Upper lobe of right lung (tissue), 1 donor: ENCODE measurements around the gene CNTN4. TPM values are rescaled to one million over a fixed set of nuclear protein-coding genes. Genes with fewer than 3 reads are reported as not detected.

Experiments
- ATAC-seq: fragments of 200-7000 bp; cut with Tn5 transposase; one replicate; pipeline ENCODE4 v1.9.1; 2020; ENCODE audit warnings: mild to moderate bottlenecking, moderate library complexity
- DNase-seq: peaks from one replicate; pipeline ENCODE4 v3.0.0-alpha.2; 2020
- H3K27ac ChIP-seq: fragments of 200-600 bp; one replicate; pipeline ENCODE4 v1.8.0; 2022
- H3K27me3 ChIP-seq: fragments of 200-600 bp; one replicate; pipeline ENCODE4 v1.8.0; 2022; ENCODE audit warnings: mild to moderate bottlenecking
- H3K36me3 ChIP-seq: fragments of 200-600 bp; one replicate; pipeline ENCODE4 v1.8.0; 2022
- H3K4me1 ChIP-seq: fragments of 200-600 bp; one replicate; pipeline ENCODE4 v1.8.0; 2022
- H3K4me3 ChIP-seq: fragments of 200-600 bp; one replicate; pipeline ENCODE4 v1.8.0; 2022; ENCODE audit warnings: mild to moderate bottlenecking
- H3K9me3 ChIP-seq: fragments of 200-600 bp; one replicate; pipeline ENCODE4 v1.8.0; 2022
- CTCF ChIP-seq: fragments of 200-600 bp; IDR thresholded peaks from one replicate; pipeline ENCODE4 v1.8.0; 2022; ENCODE audit warnings: antibody characterized with exemption
- intact Hi-C: fragments of 100-400 bp; cut with DNase I; formaldehyde crosslinking; loops from one replicate; pipeline ENCODE4 v1.11.0; 2022
- total RNA-seq: library from RNA; stranded (reverse); fragmentation: NEBNext Ultra II Directional; extraction: Animal tissue kit (Norgen Biotek cat#: 25700); gene quantifications from one replicate; pipeline ENCODE4 v1.2.1, GENCODE V29; 2021
- donor health status: DM: no; HTN: yes; CAD: no; lungs with severe emphysema.

The CNTN4 gene
- total RNA-seq, 1 donor from 2014 or later = 11.3 TPM

DNA sequence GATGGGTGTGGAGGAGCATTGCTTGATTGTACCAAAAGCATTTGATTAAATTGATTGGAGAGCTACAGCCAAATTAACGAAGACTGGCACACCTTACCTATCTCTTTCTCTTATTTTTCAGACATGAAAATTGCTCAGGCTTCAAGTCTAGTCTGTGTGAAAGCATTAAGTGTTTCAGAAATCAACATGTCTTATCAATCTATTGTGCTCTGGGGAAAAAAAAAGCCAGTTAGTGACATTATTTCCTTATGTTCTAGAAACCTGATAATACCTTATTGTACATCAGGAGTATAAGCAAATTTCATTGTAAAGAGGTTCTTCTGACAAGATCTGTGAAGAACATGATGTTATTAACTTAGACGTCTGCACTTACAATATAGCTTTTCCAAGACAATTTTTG lies 546.3 kb downstream of the CNTN4 start:
- no peaks in the 10 kb centered on the region for H3K27me3 ChIP-seq
- H3K4me1 ChIP-seq = no peaks in the 10 kb centered on the region
- H3K4me3 ChIP-seq = no peak overlapping the region
- no peak for TF ChIP-seq CTCF
- intact Hi-C loops = no loop called here
- DNase-seq (no peak), ATAC-seq (no peak)
- no peaks in the 10 kb centered on the region for H3K9me3 ChIP-seq
- H3K36me3 ChIP-seq = no peaks in the 10 kb centered on the region
- H3K27ac ChIP-seq = no peak overlapping the region

DNA sequence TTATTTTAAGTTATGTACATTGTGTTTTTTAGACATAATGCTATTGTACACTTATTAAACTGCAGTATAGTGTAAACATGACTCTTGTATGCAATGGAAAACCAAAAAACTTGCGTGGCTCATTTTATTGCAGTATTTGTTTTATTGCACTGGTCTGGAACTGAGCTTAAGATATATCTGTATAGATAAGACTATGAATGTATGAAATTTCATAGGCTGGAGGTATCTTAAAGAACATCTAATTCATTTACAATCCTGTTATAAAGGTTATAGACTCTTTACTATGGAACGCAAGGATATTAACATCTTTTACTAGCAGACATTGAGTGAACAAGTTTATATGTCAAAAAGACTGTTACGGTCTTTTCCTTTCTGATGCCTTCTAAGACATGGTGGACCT lies 552.1 kb downstream of the CNTN4 start:
- Histone ChIP-seq H3K4me1 (no peaks in the 10 kb centered on the region), H3K36me3 (no peaks in the 10 kb centered on the region), H3K27ac (no peak overlapping the region), H3K9me3 (no peaks in the 10 kb centered on the region), H3K4me3 (no peak overlapping the region), H3K27me3 (no peaks in the 10 kb centered on the region)
- no peak for TF ChIP-seq CTCF
- no peak for DNase-seq
- intact Hi-C loops = no loop called here
- ATAC-seq = no peak

DNA sequence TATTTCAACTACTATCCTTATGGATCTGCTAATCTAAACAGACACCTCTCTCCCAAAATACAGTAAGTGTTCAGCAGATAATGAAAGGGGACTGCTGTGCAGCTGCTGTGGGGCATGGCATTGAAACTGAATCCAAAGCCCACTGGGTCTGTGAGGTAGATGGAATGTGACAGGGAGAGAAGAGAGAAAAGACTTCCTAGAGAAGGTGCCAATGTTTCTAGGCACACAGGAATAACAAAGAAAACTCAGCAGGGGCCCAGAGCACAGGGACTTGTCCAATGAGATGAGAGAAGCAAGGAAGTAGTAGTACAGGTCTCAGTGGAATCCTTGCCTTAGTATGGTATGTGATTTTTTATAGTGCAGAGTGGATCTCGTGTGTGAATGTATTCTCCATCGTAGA lies 553.7 kb downstream of the CNTN4 start:
- Histone ChIP-seq H3K27ac (no peak overlapping the region), H3K27me3 (no peaks in the 10 kb centered on the region), H3K36me3 (no peaks in the 10 kb centered on the region), H3K4me3 (no peak overlapping the region), H3K9me3 (no peaks in the 10 kb centered on the region), H3K4me1 (no peaks in the 10 kb centered on the region)
- DNase-seq (no peak), ATAC-seq (no peak)
- no peak for TF ChIP-seq CTCF
- intact Hi-C loops = no loop called here

- no peaks in the 10 kb centered on the region for H3K36me3 ChIP-seq
- no peaks in the 10 kb centered on the region for H3K9me3 ChIP-seq
- H3K27me3 ChIP-seq = no peaks in the 10 kb centered on the region
- H3K4me3 ChIP-seq = no peak overlapping the region
- no peak for DNase-seq
- H3K27ac ChIP-seq = no peak overlapping the region
- no peaks in the 10 kb centered on the region for H3K4me1 ChIP-seq
- no peak for TF ChIP-seq CTCF
- ATAC-seq = no peak
- intact Hi-C loops = no loop called here
Observed at GRCh38 chr3:2653706-2654105, 555.0 kb downstream of the CNTN4 start.

DNA sequence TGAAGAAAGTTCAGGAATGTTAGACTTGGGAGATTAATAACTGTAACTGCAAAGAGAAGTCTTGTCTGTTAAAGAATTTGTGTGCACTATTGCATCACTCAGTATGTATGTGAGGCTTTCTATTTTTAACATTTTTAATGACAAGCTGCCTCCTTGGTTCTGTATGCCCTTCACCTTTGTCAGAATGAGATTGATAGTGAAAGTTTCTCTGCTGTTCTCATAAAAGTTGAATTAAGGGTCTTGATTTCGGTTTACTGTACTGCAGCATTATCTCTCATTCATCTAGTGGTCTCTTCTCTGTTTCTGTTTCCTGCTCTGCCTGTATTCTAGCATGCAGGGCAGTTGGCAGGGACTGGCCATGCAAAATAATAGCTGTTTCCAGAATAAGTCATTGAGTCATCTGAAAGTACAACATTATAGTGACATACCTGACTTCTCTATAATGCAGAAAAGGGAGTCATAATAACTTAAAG lies 556.6 kb downstream of the CNTN4 start:
- Histone ChIP-seq H3K36me3 (no peaks in the 10 kb centered on the region), H3K4me1 (no peaks in the 10 kb centered on the region), H3K4me3 (no peak overlapping the region), H3K27me3 (no peaks in the 10 kb centered on the region), H3K9me3 (no peaks in the 10 kb centered on the region), H3K27ac (no peak overlapping the region)
- ATAC-seq (no peak), DNase-seq (no peak)
- no peak for TF ChIP-seq CTCF
- intact Hi-C loops = no loop called here
